ENCODE data around the gene CWH43. TPM values are rescaled to one million over a fixed set of nuclear protein-coding genes. Genes with fewer than 3 reads are reported as not detected.

Gene CWH43
- total and polyA plus RNA-seq, 10 of the 15 experiments (the other 5 are each of a cell fraction or from before 2014, with no cell fraction given), result not detected

GRCh38 chr4:48947731-48948130, 38.3 kb upstream of the CWH43 start (continued):
- TF ChIP-seq RELB (IDR thresholded peaks at IDR 0.05; ENCODE audit: low read depth), result no peak
- no peak for TF ChIP-seq GABPA (IDR thresholded peaks at IDR 0.05; ENCODE audit: low read depth)
- TF ChIP-seq, protein P1, sequence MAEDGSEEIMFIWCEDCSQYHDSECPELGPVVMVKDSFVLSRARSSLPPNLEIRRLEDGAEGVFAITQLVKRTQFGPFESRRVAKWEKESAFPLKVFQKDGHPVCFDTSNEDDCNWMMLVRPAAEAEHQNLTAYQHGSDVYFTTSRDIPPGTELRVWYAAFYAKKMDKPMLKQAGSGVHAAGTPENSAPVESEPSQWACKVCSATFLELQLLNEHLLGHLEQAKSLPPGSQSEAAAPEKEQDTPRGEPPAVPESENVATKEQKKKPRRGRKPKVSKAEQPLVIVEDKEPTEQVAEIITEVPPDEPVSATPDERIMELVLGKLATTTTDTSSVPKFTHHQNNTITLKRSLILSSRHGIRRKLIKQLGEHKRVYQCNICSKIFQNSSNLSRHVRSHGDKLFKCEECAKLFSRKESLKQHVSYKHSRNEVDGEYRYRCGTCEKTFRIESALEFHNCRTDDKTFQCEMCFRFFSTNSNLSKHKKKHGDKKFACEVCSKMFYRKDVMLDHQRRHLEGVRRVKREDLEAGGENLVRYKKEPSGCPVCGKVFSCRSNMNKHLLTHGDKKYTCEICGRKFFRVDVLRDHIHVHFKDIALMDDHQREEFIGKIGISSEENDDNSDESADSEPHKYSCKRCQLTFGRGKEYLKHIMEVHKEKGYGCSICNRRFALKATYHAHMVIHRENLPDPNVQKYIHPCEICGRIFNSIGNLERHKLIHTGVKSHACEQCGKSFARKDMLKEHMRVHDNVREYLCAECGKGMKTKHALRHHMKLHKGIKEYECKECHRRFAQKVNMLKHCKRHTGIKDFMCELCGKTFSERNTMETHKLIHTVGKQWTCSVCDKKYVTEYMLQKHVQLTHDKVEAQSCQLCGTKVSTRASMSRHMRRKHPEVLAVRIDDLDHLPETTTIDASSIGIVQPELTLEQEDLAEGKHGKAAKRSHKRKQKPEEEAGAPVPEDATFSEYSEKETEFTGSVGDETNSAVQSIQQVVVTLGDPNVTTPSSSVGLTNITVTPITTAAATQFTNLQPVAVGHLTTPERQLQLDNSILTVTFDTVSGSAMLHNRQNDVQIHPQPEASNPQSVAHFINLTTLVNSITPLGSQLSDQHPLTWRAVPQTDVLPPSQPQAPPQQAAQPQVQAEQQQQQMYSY (CRISPR knock-in tag; IDR thresholded peaks at IDR 0.05), result no peak
- TF ChIP-seq EGR1 (IDR thresholded peaks at IDR 0.05; ENCODE audit: borderline replicate concordance in 1 of 2, low read depth in 2 of 2, low read length in 2 of 2), result no peak
- no peak for TF ChIP-seq ZNF207 (IDR thresholded peaks at IDR 0.05; ENCODE audit: borderline replicate concordance)
- no peak for TF ChIP-seq IRF3 (IDR thresholded peaks at IDR 0.05)

All from GM12878 (cell line).